Thymus (tissue), 11 donors: ENCODE results near the gene SCGB1D1. TPM values are rescaled to one million over a fixed set of nuclear protein-coding genes. Genes with fewer than 3 reads are reported as not detected.

Source experiments
- DNase-seq, 9 donors: peaks; one replicate each; pipeline ENCODE4 v3.0.0-alpha.2; 2013; ENCODE audit warnings: low spot score in 9 of 9, low read depth in 6 of 9, missing footprints in 1 of 9
- H3K27ac ChIP-seq, 2 donors: one replicate each; pipeline ENCODE4 v1.5.1; 2013; ENCODE audit warnings: control low read depth in 1 of 2, low read depth in 1 of 2, low read length in 1 of 2, mild to moderate bottlenecking in 1 of 2, moderate library complexity in 1 of 2
- H3K27me3 ChIP-seq, 2 donors: one replicate each; pipeline ENCODE4 v1.5.1; 2013; ENCODE audit warnings: low read length in 1 of 2; ENCODE audit not compliant: control insufficient read depth in 2 of 2, insufficient read depth in 1 of 2
- H3K36me3 ChIP-seq, 2 donors: one replicate each; pipeline ENCODE4 v1.5.1; 2013; ENCODE audit warnings: low read length in 1 of 2, mild to moderate bottlenecking in 1 of 2, moderate library complexity in 1 of 2; ENCODE audit not compliant: control insufficient read depth in 2 of 2, insufficient read depth in 2 of 2
- H3K4me1 ChIP-seq, 2 donors: one replicate each; pipeline ENCODE4 v1.5.1; 2013; ENCODE audit warnings: low read length in 2 of 2; ENCODE audit not compliant: control insufficient read depth in 2 of 2, insufficient read depth in 2 of 2
- H3K4me3 ChIP-seq, 2 donors: one replicate each; pipeline ENCODE4 v1.5.1; 2013; ENCODE audit warnings: low read length in 2 of 2, control low read depth in 1 of 2, mild to moderate bottlenecking in 1 of 2
- H3K9me3 ChIP-seq, 2 donors: one replicate each; pipeline ENCODE4 v1.5.1; 2013; ENCODE audit warnings: low read length in 1 of 2, mild to moderate bottlenecking in 1 of 2; ENCODE audit not compliant: control insufficient read depth in 2 of 2, insufficient read depth in 1 of 2
- WGBS: extraction: QIAGEN DNeasy Blood & Tissue Kit; methylation state at CpG from one replicate; pipeline ENCODE4 v1.1.7; 2013; 5-methylcytosine and 5-hydroxymethylcytosine counted together
- polyA plus RNA-seq: library from polyadenylated mRNA; stranded (reverse); fragments of 200-250 nt; gene quantifications from one replicate; pipeline ENCODE4 v1.2.3, GENCODE V29; 2013
- total RNA-seq: library from RNA; stranded (reverse); fragments of 120-200 nt; gene quantifications from one replicate; pipeline ENCODE4 v1.2.4, GENCODE V29; 2013
- donor health status: healthy.

The SCGB1D1 gene
- total and polyA plus RNA-seq, 2 donors, result 1.6 to 9.3 TPM

GRCh38 chr11:62153617-62154016 is 36.4 kb upstream of the SCGB1D1 start:
- WGBS, result 80% methylated on average over 3 of the region's 3 CpGs
- no peaks in the 10 kb centered on the region for H3K4me1 ChIP-seq
- H3K9me3 ChIP-seq, result no peaks in the 10 kb centered on the region
- no peak overlapping the region for H3K4me3 ChIP-seq
- H3K27me3 ChIP-seq, result no peaks in the 10 kb centered on the region
- no peak for DNase-seq
- H3K27ac ChIP-seq, result no peak overlapping the region
- H3K36me3 ChIP-seq, result peaks cover 41 to 45% of the 10 kb centered on the region in 2 donors

GRCh38 chr11:62157603-62158002 is 32.4 kb upstream of the SCGB1D1 start:
- Histone ChIP-seq H3K9me3 (no peaks in the 10 kb centered on the region), H3K36me3 (peaks cover 1 to 6% of the 10 kb centered on the region in 2 donors), H3K27ac (no peak overlapping the region), H3K4me3 (no peak overlapping the region), H3K27me3 (no peaks in the 10 kb centered on the region), H3K4me1 (no peaks in the 10 kb centered on the region)
- WGBS, result 90% methylated on average over 6 of the region's 6 CpGs
- DNase-seq, result no peak

GRCh38 chr11:62166371-62166770 is 23.6 kb upstream of the SCGB1D1 start:
- Histone ChIP-seq H3K27me3 (peaks cover 0 to 27% of the 10 kb centered on the region in 2 donors), H3K9me3 (no peaks in the 10 kb centered on the region), H3K4me3 (no peak overlapping the region), H3K27ac (no peak overlapping the region), H3K4me1 (no peaks in the 10 kb centered on the region), H3K36me3 (no peaks in the 10 kb centered on the region)
- no peak for DNase-seq
- 94% methylated on average over 10 of the region's 10 CpGs for WGBS

- H3K9me3 ChIP-seq, result no peaks in the 10 kb centered on the region
- 95% methylated on average over 10 of the region's 10 CpGs for WGBS
- H3K4me3 ChIP-seq, result no peak overlapping the region
- peaks cover 2% of the 10 kb centered on the region in 2 donors for H3K4me1 ChIP-seq
- H3K27ac ChIP-seq, result no peak overlapping the region
- H3K36me3 ChIP-seq, result no peaks in the 10 kb centered on the region
- no peak for DNase-seq
- H3K27me3 ChIP-seq, result peaks cover 0 to 38% of the 10 kb centered on the region in 2 donors
Measured at GRCh38 chr11:62169448-62169847, 20.6 kb upstream of the SCGB1D1 start.

GRCh38 chr11:62169935-62170334 is 20.1 kb upstream of the SCGB1D1 start:
- no peaks in the 10 kb centered on the region for H3K36me3 ChIP-seq
- 94% methylated on average over 1 of the region's 1 CpG for WGBS
- H3K4me3 ChIP-seq, result no peak overlapping the region
- DNase-seq, result no peak
- H3K27ac ChIP-seq, result no peak overlapping the region
- H3K27me3 ChIP-seq, result peaks cover 0 to 38% of the 10 kb centered on the region in 2 donors
- H3K4me1 ChIP-seq, result peaks cover 2% of the 10 kb centered on the region in 2 donors
- H3K9me3 ChIP-seq, result no peaks in the 10 kb centered on the region

GRCh38 chr11:62171261-62171723 is 18.7 kb upstream of the SCGB1D1 start:
- Histone ChIP-seq H3K4me3 (no peak overlapping the region), H3K27me3 (peaks cover 0 to 33% of the 10 kb centered on the region in 2 donors), H3K36me3 (no peaks in the 10 kb centered on the region), H3K27ac (no peak overlapping the region), H3K9me3 (no peaks in the 10 kb centered on the region), H3K4me1 (peaks cover 2% of the 10 kb centered on the region in 2 donors)
- peak; percentile 8 to 87 (median 66) for DNase-seq
- WGBS, result 12% methylated on average over 14 of the region's 14 CpGs

GRCh38 chr11:62172294-62172693 is 17.7 kb upstream of the SCGB1D1 start:
- peaks cover 2% of the 10 kb centered on the region in 2 donors for H3K4me1 ChIP-seq
- no peaks in the 10 kb centered on the region for H3K9me3 ChIP-seq
- H3K4me3 ChIP-seq, result no peak overlapping the region
- DNase-seq, result no peak
- no peak overlapping the region for H3K27ac ChIP-seq
- WGBS, result 74% methylated on average over 7 of the region's 7 CpGs
- no peaks in the 10 kb centered on the region for H3K36me3 ChIP-seq
- peaks cover 0 to 24% of the 10 kb centered on the region in 2 donors for H3K27me3 ChIP-seq

- H3K4me3 ChIP-seq, result no peak overlapping the region
- H3K4me1 ChIP-seq, result peaks cover 2% of the 10 kb centered on the region in 2 donors
- H3K27ac ChIP-seq, result no peak overlapping the region
- 92% methylated on average over 3 of the region's 3 CpGs for WGBS
- no peaks in the 10 kb centered on the region for H3K36me3 ChIP-seq
- no peaks in the 10 kb centered on the region for H3K9me3 ChIP-seq
- peaks cover 0 to 7% of the 10 kb centered on the region in 2 donors for H3K27me3 ChIP-seq
- no peak for DNase-seq
Measured at GRCh38 chr11:62176766-62177165, 13.2 kb upstream of the SCGB1D1 start.

- no peaks in the 10 kb centered on the region for H3K27me3 ChIP-seq
- no peaks in the 10 kb centered on the region for H3K4me1 ChIP-seq
- no peak overlapping the region for H3K27ac ChIP-seq
- no peaks in the 10 kb centered on the region for H3K36me3 ChIP-seq
- WGBS, result 94% methylated on average over 5 of the region's 5 CpGs
- H3K9me3 ChIP-seq, result no peaks in the 10 kb centered on the region
- no peak overlapping the region for H3K4me3 ChIP-seq
- no peak for DNase-seq
Measured at GRCh38 chr11:62179995-62180394, 10.0 kb upstream of the SCGB1D1 start.

- 65% methylated on average over 2 of the region's 2 CpGs for WGBS
- H3K36me3 ChIP-seq, result no peaks in the 10 kb centered on the region
- DNase-seq, result no peak
- H3K4me1 ChIP-seq, result no peaks in the 10 kb centered on the region
- no peak overlapping the region for H3K4me3 ChIP-seq
- H3K9me3 ChIP-seq, result no peaks in the 10 kb centered on the region
- H3K27me3 ChIP-seq, result no peaks in the 10 kb centered on the region
- no peak overlapping the region for H3K27ac ChIP-seq
Measured at GRCh38 chr11:62181097-62181496, 8.9 kb upstream of the SCGB1D1 start.
